ENCODE results near the gene CDKN2B-AS1.
A peak's percentile ranks its signal among the peaks of the same experiment; 100 is the strongest.

Gene CDKN2B-AS1

GRCh38 chr9:21983561-21983935 is 11.0 kb upstream of the CDKN2B-AS1 start:
- DNase-seq = no peak

GRCh38 chr9:21984101-21984500 is 10.5 kb upstream of the CDKN2B-AS1 start:
- DNase-seq = no peak

- no peak for DNase-seq
Observed at GRCh38 chr9:21985964-21986667, 8.5 kb upstream of the CDKN2B-AS1 start.

GRCh38 chr9:21988056-21988990 is 6.3 kb upstream of the CDKN2B-AS1 start:
- DNase-seq = no peak

- no peak for DNase-seq
Observed at GRCh38 chr9:21989440-21990189, 5.0 kb upstream of the CDKN2B-AS1 start.

- DNase-seq = no peak
Observed at GRCh38 chr9:21991072-21991959, 3.3 kb upstream of the CDKN2B-AS1 start.

- DNase-seq = no peak
Observed at GRCh38 chr9:21993007-21993406, 1.6 kb upstream of the CDKN2B-AS1 start.

GRCh38 chr9:21993893-21994555 is 567 bp upstream of the CDKN2B-AS1 start, which contains the start of gene CDKN2A:
Gene CDKN2A, minus strand, starts transcription at chr9:21994392.
- peak; percentile 57 for DNase-seq

GRCh38 chr9:21995006-21995665 is 545 bp downstream of the CDKN2B-AS1 start:
- peak; percentile 87 for DNase-seq

GRCh38 chr9:21995666-21996398 is 1.2 kb downstream of the CDKN2B-AS1 start:
- DNase-seq = peak; percentile 16

GRCh38 chr9:21996438-21996837 is 1.8 kb downstream of the CDKN2B-AS1 start:
- DNase-seq = no peak

- no peak for DNase-seq
Observed at GRCh38 chr9:21996858-21997257, 2.3 kb downstream of the CDKN2B-AS1 start.

GRCh38 chr9:21997480-21997879 is 2.9 kb downstream of the CDKN2B-AS1 start:
- DNase-seq = no peak

GRCh38 chr9:21998026-21998425 is 3.4 kb downstream of the CDKN2B-AS1 start:
- no peak for DNase-seq

GRCh38 chr9:22002038-22002437 is 7.4 kb downstream of the CDKN2B-AS1 start:
- DNase-seq = no peak

GRCh38 chr9:22005021-22005701 is 10.6 kb downstream of the CDKN2B-AS1 start:
- DNase-seq = no peak

- no peak for DNase-seq
Observed at GRCh38 chr9:22005702-22006606, 11.4 kb downstream of the CDKN2B-AS1 start.

- DNase-seq = no peak
Observed at GRCh38 chr9:22008384-22008716, 13.8 kb downstream of the CDKN2B-AS1 start.
